OCI-LY7 (cell line): ENCODE data around the gene EEF1B2. TPM values are rescaled to one million over a fixed set of nuclear protein-coding genes. Genes with fewer than 3 reads are reported as not detected.
A peak's percentile ranks its signal among the peaks of the same experiment; 100 is the strongest.

Source experiments
- Bru-seq: library from RNA; stranded (reverse); fragments of 400-500 nt; gene quantifications from one replicate; lab custom pipeline; 2021; lab: Mats Ljungman, UMichigan
- BruChase-seq, 2 experiments: library from RNA; stranded (reverse); fragments of 400-500 nt; gene quantifications; one replicate each; lab custom pipeline; 2021; lab: Mats Ljungman, UMichigan
- BruUV-seq: library from RNA; stranded (reverse); fragments of 400-500 nt; replicated peaks from 2 replicates; lab custom pipeline; 2021; lab: Mats Ljungman, UMichigan
- CTCF ChIA-PET: fragments of 300-600 bp; sonication (Branson Sonifier 250); formaldehyde crosslinking; loops from one replicate; lab custom pipeline; 2022; ENCODE audit warnings: antibody characterized with exemption; ENCODE audit not compliant: unreplicated experiment; lab: Charles Lee
- POLR2A ChIA-PET: fragments of 300-600 bp; sonication (Branson Sonifier 250); formaldehyde crosslinking; loops from one replicate; lab custom pipeline; 2022; ENCODE audit warnings: antibody characterized with exemption; lab: Charles Lee
- DNase-seq: peaks from one replicate; pipeline ENCODE4 v3.0.0-alpha.2; 2015; ENCODE audit warnings: low spot score
- H2AFZ ChIP-seq: fragments of 200-600 bp; sonication (generic), shearing (Covaris generic); 2 replicates; pipeline ENCODE4 v1.6.1; 2014; ENCODE audit warnings: mild to moderate bottlenecking, antibody characterized with exemption, low read length, moderate library complexity
- H3K27ac ChIP-seq: fragments of 200-600 bp; sonication (generic); 2 replicates; pipeline ENCODE4 v1.5.1; 2014; ENCODE audit warnings: mixed run types, low read depth, mild to moderate bottlenecking, moderate library complexity, low read length, inconsistent platforms; ENCODE audit not compliant: poor library complexity, severe bottlenecking
- H3K36me3 ChIP-seq: fragments of 200-600 bp; sonication (generic); 2 replicates; pipeline ENCODE4 v1.6.1; 2014; ENCODE audit warnings: mild to moderate bottlenecking, antibody characterized with exemption, low read length, moderate library complexity, mixed read lengths; ENCODE audit not compliant: insufficient read depth
- H3K4me1 ChIP-seq: fragments of 200-600 bp; sonication (generic); 2 replicates; pipeline ENCODE4 v1.5.1; 2014; ENCODE audit warnings: mild to moderate bottlenecking, low read length; ENCODE audit not compliant: insufficient read depth, poor library complexity, severe bottlenecking
- H3K4me2 ChIP-seq: fragments of 200-600 bp; sonication (generic); 2 replicates; pipeline ENCODE4 v1.6.1; 2014; ENCODE audit warnings: mild to moderate bottlenecking, low read length
- H3K4me3 ChIP-seq: fragments of 200-600 bp; sonication (generic); 2 replicates; pipeline ENCODE4 v1.5.1; 2014; ENCODE audit warnings: mild to moderate bottlenecking, low read depth, low read length; ENCODE audit not compliant: poor library complexity, severe bottlenecking
- H3K79me2 ChIP-seq: fragments of 200-600 bp; sonication (generic); 2 replicates; pipeline ENCODE4 v1.6.1; 2016; ENCODE audit warnings: low read depth, mild to moderate bottlenecking, low read length, moderate library complexity, mixed read lengths; ENCODE audit not compliant: insufficient read depth
- H3K9me2 ChIP-seq: fragments of 200-600 bp; sonication (generic); 2 replicates; pipeline ENCODE4 v1.6.1; 2016; ENCODE audit warnings: mild to moderate bottlenecking, low read length, mixed read lengths; ENCODE audit not compliant: insufficient read depth
- H3K9me3 ChIP-seq: fragments of 200-600 bp; sonication (generic); 2 replicates; pipeline ENCODE4 v1.6.1; 2014; ENCODE audit warnings: mild to moderate bottlenecking, mixed run types, low read length, mixed read lengths
- H4K20me1 ChIP-seq: fragments of 200-600 bp; sonication (generic); 2 replicates; pipeline ENCODE4 v1.6.1; 2014; ENCODE audit warnings: mild to moderate bottlenecking, antibody characterized with exemption, low read length, moderate library complexity, mixed read lengths; ENCODE audit not compliant: insufficient read depth
- EZH2phosphoT487 ChIP-seq: fragments of 200-600 bp; sonication (generic); IDR thresholded peaks from 2 replicates; pipeline ENCODE4 v1.6.1; 2018; ENCODE audit warnings: low read depth, borderline replicate concordance, mild to moderate bottlenecking, mixed run types, antibody characterized with exemption, low read length, moderate library complexity, mixed read lengths
- intact Hi-C: fragments of 100-400 bp; cut with micrococcal nuclease; formaldehyde crosslinking; loops from one replicate; pipeline ENCODE4 v1.10.0; 2022; ENCODE audit not compliant: unreplicated experiment
- long read RNA-seq: library from polyadenylated mRNA; stranded (forward); transcript quantifications from one replicate; pipeline ENCODE4 v2.0.0, GENCODE V29; 2022
- total RNA-seq, 2 experiments: library from RNA; depleted of rRNA in 1 of 2; stranded (reverse); fragments of >200 nt in 1 of 2; shearing (Covaris generic) in 1 of 2; gene quantifications; 2 replicates each; pipeline ENCODE4 v1.2.3, GENCODE V29; 2014 to 2022
- TF ChIP-seq, protein P1 (sequence below): fragments of 200-600 bp; sonication (generic); conservative IDR thresholded peaks from 2 replicates; pipeline ENCODE4 v1.5.1; 2014; ENCODE audit warnings: mild to moderate bottlenecking, antibody characterized with exemption, low read length, moderate library complexity, mixed read lengths

Gene EEF1B2
- 883 and 1,168 TPM in 2 replicates for total RNA-seq (2014; rRNA removed; shearing (Covaris generic))
- 1,062 and 1,084 TPM in 2 replicates for total RNA-seq (2022)
- Bru-seq, nascent RNA, result percentile 99 among the genes with signal in this experiment
- BruChase-seq, experiment 1, labeled RNA remaining after a 6-hour chase, result percentile 100 among the genes with signal in this experiment
- BruChase-seq, experiment 2, labeled RNA remaining after a 2-hour chase, result percentile 99 among the genes with signal in this experiment
- long read RNA-seq, transcript EEF1B2-203 (6 exons, 1,098 nt), result major isoform, 415 of 487 reads
- long read RNA-seq, transcript EEF1B2-202 (7 exons, 880 nt), result minor isoform, 13 of 487 reads
- long read RNA-seq, transcript EEF1B2-201 (7 exons, 844 nt), result minor isoform, 24 of 487 reads
- long read RNA-seq, partial matches to known transcripts, result 19 of 487 reads
- long read RNA-seq, other reads (novel, unspliced or antisense), result 9 of 487 reads

DNA sequence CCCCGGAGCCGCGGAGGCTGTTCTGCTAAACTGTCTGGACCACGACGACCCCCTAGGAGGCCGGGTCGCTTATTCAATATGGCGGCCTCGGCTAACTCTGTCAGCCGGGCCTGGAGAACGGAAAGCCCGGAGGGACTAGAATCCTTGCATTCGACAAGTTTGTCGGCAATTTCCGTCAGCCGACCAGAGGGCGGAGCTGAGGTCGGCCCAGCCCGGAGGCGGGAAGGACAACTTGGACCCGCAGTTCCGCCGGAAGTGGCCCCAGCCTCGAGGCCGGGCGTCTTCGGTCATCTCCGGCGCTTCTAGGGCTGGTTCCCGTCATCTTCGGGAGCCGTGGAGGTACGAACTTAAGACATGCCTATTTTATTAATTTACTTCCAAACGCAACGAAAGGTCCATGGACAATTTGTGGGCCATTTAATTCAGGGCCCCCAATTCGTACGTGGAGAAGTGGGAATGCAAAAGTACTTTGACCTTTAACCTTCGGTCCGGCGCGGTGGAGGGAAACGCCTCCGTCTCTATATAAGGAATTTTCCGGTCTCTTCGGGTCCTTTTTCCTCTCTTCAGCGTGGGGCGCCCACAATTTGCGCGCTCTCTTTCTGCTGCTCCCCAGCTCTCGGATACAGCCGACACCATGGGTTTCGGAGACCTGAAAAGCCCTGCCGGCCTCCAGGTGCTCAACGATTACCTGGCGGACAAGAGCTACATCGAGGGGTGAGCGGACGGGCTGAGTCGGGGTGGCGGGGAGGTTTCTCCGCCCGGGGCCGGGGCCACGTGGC lies at the start of gene EEF1B2, which contains the start of gene NDUFS1:
EEF1B2 (plus strand) TSS at position 550 of the 779 bp plus-strand sequence; CDS start at position 635, 85 bp downstream.
NDUFS1 (minus strand) TSS at position 99 of the 779 bp plus-strand sequence. CDS start 5,766 bp downstream, outside the sequence.
- TF ChIP-seq, protein P1, sequence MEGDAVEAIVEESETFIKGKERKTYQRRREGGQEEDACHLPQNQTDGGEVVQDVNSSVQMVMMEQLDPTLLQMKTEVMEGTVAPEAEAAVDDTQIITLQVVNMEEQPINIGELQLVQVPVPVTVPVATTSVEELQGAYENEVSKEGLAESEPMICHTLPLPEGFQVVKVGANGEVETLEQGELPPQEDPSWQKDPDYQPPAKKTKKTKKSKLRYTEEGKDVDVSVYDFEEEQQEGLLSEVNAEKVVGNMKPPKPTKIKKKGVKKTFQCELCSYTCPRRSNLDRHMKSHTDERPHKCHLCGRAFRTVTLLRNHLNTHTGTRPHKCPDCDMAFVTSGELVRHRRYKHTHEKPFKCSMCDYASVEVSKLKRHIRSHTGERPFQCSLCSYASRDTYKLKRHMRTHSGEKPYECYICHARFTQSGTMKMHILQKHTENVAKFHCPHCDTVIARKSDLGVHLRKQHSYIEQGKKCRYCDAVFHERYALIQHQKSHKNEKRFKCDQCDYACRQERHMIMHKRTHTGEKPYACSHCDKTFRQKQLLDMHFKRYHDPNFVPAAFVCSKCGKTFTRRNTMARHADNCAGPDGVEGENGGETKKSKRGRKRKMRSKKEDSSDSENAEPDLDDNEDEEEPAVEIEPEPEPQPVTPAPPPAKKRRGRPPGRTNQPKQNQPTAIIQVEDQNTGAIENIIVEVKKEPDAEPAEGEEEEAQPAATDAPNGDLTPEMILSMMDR, result no peak
- TF ChIP-seq EZH2phosphoT487, result no peak
- peaks cover 65% of the 10 kb centered on the region for H3K36me3 ChIP-seq
- H3K4me3 ChIP-seq, result peak within 1 kb of the TSS; percentile 96
- intact Hi-C loops, result loop anchor here (1.0 to 10.0 kb wide), 4 partner anchors 73 to 605 kb away; partner anchors contain the start of genes FASTKD2, INO80D and MDH1B
- peaks cover 44% of the 10 kb centered on the region for H3K4me1 ChIP-seq
- ChIA-PET POLR2A (interaction anchor here (1.3 to 1.9 kb wide), 3 partner anchors 25 to 304 kb away, joined by 3 to 5 read pairs (median 4); no protein-coding TSS in a partner anchor), CTCF (no interaction called here)
- peaks cover 87% of the 10 kb centered on the region for H3K79me2 ChIP-seq
- no peaks in the 10 kb centered on the region; the same call in 1 of the 2 replicates for H3K9me3 ChIP-seq
- no peaks in the 10 kb centered on the region for H3K9me2 ChIP-seq
- peak; percentile 99 for DNase-seq
- peak within 1 kb of the TSS; percentile 75 for H3K27ac ChIP-seq
- H4K20me1 ChIP-seq, result peaks cover 12% of the 10 kb centered on the region; the same call in 1 of the 2 replicates
- peak within 1 kb of the TSS; percentile 99 for H3K4me2 ChIP-seq
- peak within 1 kb of the TSS; percentile 63 for H2AFZ ChIP-seq
- no TSS peak for BruUV-seq

DNA sequence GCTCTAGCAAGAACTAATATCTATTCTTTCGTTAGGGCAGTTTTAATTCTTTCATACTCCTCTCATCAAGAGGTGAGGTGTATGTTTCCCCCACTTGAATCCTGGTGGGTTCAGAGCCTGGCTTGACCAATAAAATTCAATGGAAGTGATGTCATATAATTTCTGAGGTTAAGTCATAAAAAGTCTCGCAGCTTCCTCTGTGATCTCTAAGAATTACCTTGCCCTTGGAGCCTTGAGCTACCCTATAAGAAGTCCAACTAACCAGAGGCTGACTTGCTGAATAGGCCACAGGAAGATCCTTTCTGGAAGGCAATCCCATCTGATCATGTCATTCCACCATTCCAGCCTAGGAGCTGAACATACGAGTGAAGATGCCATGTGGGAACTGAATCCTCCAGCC lies 47.6 kb upstream of the EEF1B2 start:
- ChIA-PET POLR2A (interaction anchor here (0.6 to 2.2 kb wide), 2 partner anchors 21 to 654 kb away, joined by 3 to 7 read pairs; no protein-coding TSS in a partner anchor), CTCF (no interaction called here)
- Histone ChIP-seq H3K36me3 (peaks cover 13% of the 10 kb centered on the region), H3K27ac (no peak overlapping the region), H2AFZ (no peak overlapping the region), H3K4me3 (no peak overlapping the region), H4K20me1 (no peaks in the 10 kb centered on the region), H3K9me2 (no peaks in the 10 kb centered on the region), H3K4me2 (no peak overlapping the region), H3K4me1 (no peaks in the 10 kb centered on the region), H3K79me2 (no peaks in the 10 kb centered on the region), H3K9me3 (no peaks in the 10 kb centered on the region)
- intact Hi-C loops, result no loop called here
- DNase-seq, result no peak
- TF ChIP-seq, protein P1, result no peak
- TF ChIP-seq EZH2phosphoT487, result no peak
- no TSS peak for BruUV-seq
